PC-3 (cell line): ENCODE results near the gene LMTK2. TPM values are rescaled to one million over a fixed set of nuclear protein-coding genes. Genes with fewer than 3 reads are reported as not detected.

Experiments used
- ATAC-seq: fragments of 200-7000 bp; cut with Tn5 transposase; 2 replicates; pipeline ENCODE4 v1.9.1; 2020; ENCODE audit warnings: mild to moderate bottlenecking, moderate library complexity
- BruUV-seq: library from RNA; stranded (reverse); fragments of 400-500 nt; replicated peaks from 2 replicates; lab custom pipeline; 2021; lab: Mats Ljungman, UMichigan
- CTCF ChIA-PET: fragments of 300-600 bp; sonication (Branson Sonifier 250); formaldehyde crosslinking; loops from one replicate; lab custom pipeline; 2022; ENCODE audit warnings: antibody characterized with exemption; lab: Charles Lee
- POLR2A ChIA-PET: fragments of 300-600 bp; sonication (Branson Sonifier 250); formaldehyde crosslinking; loops from one replicate; lab custom pipeline; 2022; ENCODE audit warnings: antibody characterized with exemption; ENCODE audit not compliant: unreplicated experiment; lab: Charles Lee
- DNase-seq: peaks from one replicate; pipeline ENCODE4 v3.0.0-alpha.2; 2015
- H2AFZ ChIP-seq: fragments of 300-600 bp; sonication (generic); 2 replicates; pipeline ENCODE4 v1.6.0; 2016; ENCODE audit warnings: antibody characterized with exemption, low read length
- H3F3A ChIP-seq: fragments of 300-600 bp; sonication (generic); one replicate; pipeline ENCODE4 v1.6.0; 2017; ENCODE audit warnings: antibody characterized with exemption, low read length, control low read depth, mild to moderate bottlenecking; ENCODE audit not compliant: unreplicated experiment
- H3K27ac ChIP-seq: fragments of 300-600 bp; sonication (generic); 2 replicates; pipeline ENCODE4 v1.5.1; 2016; ENCODE audit warnings: mild to moderate bottlenecking, low read length
- H3K27me3 ChIP-seq: fragments of 300-600 bp; sonication (generic); 2 replicates; pipeline ENCODE4 v1.6.1; 2016; ENCODE audit warnings: low read length, mixed read lengths
- H3K36me3 ChIP-seq: fragments of 300-600 bp; sonication (generic); 2 replicates; pipeline ENCODE4 v1.6.1; 2016; ENCODE audit warnings: low read depth, mixed run types, low read length, mixed read lengths
- H3K4me1 ChIP-seq: fragments of 300-600 bp; sonication (generic); 2 replicates; pipeline ENCODE4 v1.5.1; 2016; ENCODE audit warnings: low read length; ENCODE audit not compliant: insufficient read depth
- H3K4me2 ChIP-seq: fragments of 300-600 bp; sonication (generic); 2 replicates; pipeline ENCODE4 v1.6.0; 2016; ENCODE audit warnings: low read length
- H3K4me3 ChIP-seq: fragments of 300-600 bp; sonication (generic); 2 replicates; pipeline ENCODE4 v1.5.1; 2016; ENCODE audit warnings: mild to moderate bottlenecking, low read length, mixed read lengths
- H3K79me2 ChIP-seq: fragments of 300-600 bp; sonication (generic); 2 replicates; pipeline ENCODE4 v1.6.1; 2017; ENCODE audit warnings: low read length, mixed read lengths
- H3K9ac ChIP-seq: fragments of 300-600 bp; sonication (generic); 2 replicates; pipeline ENCODE4 v1.6.0; 2016; ENCODE audit warnings: mild to moderate bottlenecking, low read length
- H3K9me2 ChIP-seq: fragments of 300-600 bp; sonication (generic); replicated peaks from 2 replicates; pipeline ENCODE4 v1.6.1; 2016; ENCODE audit warnings: mixed run types, low read length, mixed read lengths
- H3K9me3 ChIP-seq: fragments of 300-600 bp; sonication (generic); 2 replicates; pipeline ENCODE4 v1.6.1; 2016; ENCODE audit warnings: low read length, mixed read lengths
- H4K20me1 ChIP-seq: fragments of 300-600 bp; sonication (generic); 2 replicates; pipeline ENCODE4 v1.6.1; 2016; ENCODE audit warnings: low read length, mixed read lengths
- EZH2 ChIP-seq: fragments of 300-600 bp; sonication (generic); IDR thresholded peaks from one replicate; pipeline ENCODE4 v1.6.1; 2017; ENCODE audit warnings: antibody characterized with exemption, mild to moderate bottlenecking, low read length; ENCODE audit not compliant: unreplicated experiment
- EZH2phosphoT487 ChIP-seq: fragments of 300-600 bp; sonication (generic); IDR thresholded peaks from 2 replicates; pipeline ENCODE4 v1.6.1; 2018; ENCODE audit warnings: mild to moderate bottlenecking, antibody characterized with exemption, low read length, borderline replicate concordance
- intact Hi-C: fragments of 100-400 bp; cut with micrococcal nuclease; formaldehyde crosslinking; loops from 2 replicates; pipeline ENCODE4 v1.9.0; 2023
- total RNA-seq: library from RNA; depleted of rRNA; stranded (reverse); fragments of >200 nt; gene quantifications from 2 replicates; pipeline ENCODE4 v1.2.3, GENCODE V29; 2014
- TF ChIP-seq, protein P1 (sequence below): fragments of 300-600 bp; sonication (generic); conservative IDR thresholded peaks from 2 replicates; pipeline ENCODE4 v1.5.1; 2017; ENCODE audit warnings: antibody characterized with exemption, low read depth, mild to moderate bottlenecking, low read length

LMTK2 gene
- total RNA-seq, 1 experiment from 2014 or later = 9.0 TPM

- H3K79me2 ChIP-seq = no peaks in the 10 kb centered on the region
- no peaks in the 10 kb centered on the region for H3K9me2 ChIP-seq
- no peak overlapping the region for H3K9ac ChIP-seq
- no peak overlapping the region for H2AFZ ChIP-seq
- peaks cover 6% of the 10 kb centered on the region; the same call in 1 of the 2 replicates for H3K36me3 ChIP-seq
- intact Hi-C loops = no loop called here
- ChIA-PET POLR2A (no interaction called here), CTCF (no interaction called here)
- no peaks in the 10 kb centered on the region for H3K4me1 ChIP-seq
- no peak overlapping the region for H3K27ac ChIP-seq
- H3K9me3 ChIP-seq = no peaks in the 10 kb centered on the region
- H3K4me3 ChIP-seq = no peak overlapping the region
- H3K4me2 ChIP-seq = no peak overlapping the region
- no peaks in the 10 kb centered on the region for H3K27me3 ChIP-seq
- DNase-seq = no peak
- TF ChIP-seq EZH2 (no peak), EZH2phosphoT487 (no peak)
- TF ChIP-seq, protein P1, sequence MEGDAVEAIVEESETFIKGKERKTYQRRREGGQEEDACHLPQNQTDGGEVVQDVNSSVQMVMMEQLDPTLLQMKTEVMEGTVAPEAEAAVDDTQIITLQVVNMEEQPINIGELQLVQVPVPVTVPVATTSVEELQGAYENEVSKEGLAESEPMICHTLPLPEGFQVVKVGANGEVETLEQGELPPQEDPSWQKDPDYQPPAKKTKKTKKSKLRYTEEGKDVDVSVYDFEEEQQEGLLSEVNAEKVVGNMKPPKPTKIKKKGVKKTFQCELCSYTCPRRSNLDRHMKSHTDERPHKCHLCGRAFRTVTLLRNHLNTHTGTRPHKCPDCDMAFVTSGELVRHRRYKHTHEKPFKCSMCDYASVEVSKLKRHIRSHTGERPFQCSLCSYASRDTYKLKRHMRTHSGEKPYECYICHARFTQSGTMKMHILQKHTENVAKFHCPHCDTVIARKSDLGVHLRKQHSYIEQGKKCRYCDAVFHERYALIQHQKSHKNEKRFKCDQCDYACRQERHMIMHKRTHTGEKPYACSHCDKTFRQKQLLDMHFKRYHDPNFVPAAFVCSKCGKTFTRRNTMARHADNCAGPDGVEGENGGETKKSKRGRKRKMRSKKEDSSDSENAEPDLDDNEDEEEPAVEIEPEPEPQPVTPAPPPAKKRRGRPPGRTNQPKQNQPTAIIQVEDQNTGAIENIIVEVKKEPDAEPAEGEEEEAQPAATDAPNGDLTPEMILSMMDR = no peak
- no peak for ATAC-seq
- no peaks in the 10 kb centered on the region for H4K20me1 ChIP-seq
- H3F3A ChIP-seq = no peaks in the 10 kb centered on the region
- no TSS peak for BruUV-seq
These were observed 41.9 kb downstream of the LMTK2 start for GRCh38 chr7:98148607-98149006.

GRCh38 chr7:98149116-98149692 lies 42.5 kb downstream of the LMTK2 start:
- BruUV-seq = no TSS peak
- no peak overlapping the region for H2AFZ ChIP-seq
- ChIA-PET POLR2A (no interaction called here), CTCF (no interaction called here)
- intact Hi-C loops = no loop called here
- H3K9me2 ChIP-seq = no peaks in the 10 kb centered on the region
- no peak overlapping the region for H3K9ac ChIP-seq
- no peaks in the 10 kb centered on the region for H3K27me3 ChIP-seq
- no peaks in the 10 kb centered on the region for H3K4me1 ChIP-seq
- H4K20me1 ChIP-seq = no peaks in the 10 kb centered on the region
- H3K9me3 ChIP-seq = no peaks in the 10 kb centered on the region
- H3K79me2 ChIP-seq = no peaks in the 10 kb centered on the region
- H3K4me3 ChIP-seq = no peak overlapping the region
- H3K4me2 ChIP-seq = no peak overlapping the region
- TF ChIP-seq, protein P1 = no peak
- TF ChIP-seq EZH2phosphoT487 (no peak), EZH2 (no peak)
- peaks cover 6% of the 10 kb centered on the region; the same call in 1 of the 2 replicates for H3K36me3 ChIP-seq
- no peak overlapping the region for H3K27ac ChIP-seq
- DNase-seq (no peak), ATAC-seq (no peak)
- no peaks in the 10 kb centered on the region for H3F3A ChIP-seq

DNA sequence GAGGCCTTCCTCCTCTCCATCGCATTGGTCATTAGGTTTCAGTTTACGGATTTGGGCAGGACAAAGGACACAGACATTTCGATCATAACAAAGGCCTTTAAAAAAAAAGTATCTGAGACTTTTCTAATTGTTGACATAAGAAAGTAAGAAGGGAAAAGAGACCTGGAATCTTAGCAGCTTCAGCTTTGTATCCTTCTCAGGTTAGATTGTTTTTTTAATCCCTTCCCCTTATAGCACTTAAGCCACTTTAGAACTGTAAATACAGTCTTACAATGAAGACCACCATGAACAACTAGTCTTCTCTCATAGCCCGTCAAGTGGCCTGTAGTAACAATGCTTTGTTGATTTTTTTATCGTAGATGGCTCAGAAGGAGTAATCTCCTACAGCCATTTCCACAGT lies 45.2 kb downstream of the LMTK2 start:
- Histone ChIP-seq H3K27me3 (no peaks in the 10 kb centered on the region), H3K4me1 (no peaks in the 10 kb centered on the region), H3K9me3 (no peaks in the 10 kb centered on the region), H3K36me3 (peaks cover 16% of the 10 kb centered on the region; the same call in 1 of the 2 replicates), H3K4me2 (no peak overlapping the region), H3K27ac (no peak overlapping the region), H4K20me1 (no peaks in the 10 kb centered on the region), H3K79me2 (no peaks in the 10 kb centered on the region), H3K9ac (no peak overlapping the region), H2AFZ (no peak overlapping the region), H3K4me3 (no peak overlapping the region), H3F3A (no peaks in the 10 kb centered on the region), H3K9me2 (no peaks in the 10 kb centered on the region)
- intact Hi-C loops = no loop called here
- no TSS peak for BruUV-seq
- DNase-seq (no peak), ATAC-seq (no peak)
- ChIA-PET CTCF (no interaction called here), POLR2A (no interaction called here)
- TF ChIP-seq EZH2phosphoT487 (no peak), EZH2 (no peak)
- TF ChIP-seq, protein P1 = no peak
